ENCODE measurements around the gene TRRAP.

Gene TRRAP

DNA sequence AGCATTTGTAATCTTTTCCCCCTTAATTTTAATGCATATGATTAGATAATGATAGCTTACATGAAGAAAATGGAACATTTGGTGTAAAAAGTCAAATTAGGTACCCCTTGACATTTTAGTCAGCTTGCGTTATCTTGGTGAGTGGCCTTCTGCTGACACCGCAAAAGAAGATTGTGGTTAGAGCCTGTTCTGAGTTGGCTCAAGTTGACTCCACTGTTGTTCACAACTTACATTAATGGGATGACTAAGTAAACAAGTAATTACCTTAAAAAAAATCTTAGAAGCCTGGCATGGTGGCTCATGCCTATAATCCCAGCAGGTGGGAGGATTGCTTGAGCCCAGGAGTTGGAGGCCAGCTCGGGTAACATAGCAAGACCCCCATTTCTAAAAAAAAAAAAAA is 24.2 kb downstream of the TRRAP start:
- Histone ChIP-seq H2AFZ (no peak overlapping the region), H3K36me3 (ENCODE audit: control insufficient read depth, insufficient read depth, low read length) (no peaks in the 10 kb centered on the region), H3K9me3 (ENCODE audit: control insufficient read depth, low read length) (no peaks in the 10 kb centered on the region), H3K4me1 (peaks cover 3% of the 10 kb centered on the region), H3K79me2 (no peaks in the 10 kb centered on the region), H3K4me3 (ENCODE audit: low read depth, low read length) (no peak overlapping the region), H3K9ac (no peak overlapping the region), H3K27me3 (ENCODE audit: control insufficient read depth, insufficient read depth, low read length) (no peaks in the 10 kb centered on the region), H3K27ac (no peak overlapping the region), H3K4me2 (ENCODE audit: low read length) (no peak overlapping the region)
- TF ChIP-seq, protein P1, sequence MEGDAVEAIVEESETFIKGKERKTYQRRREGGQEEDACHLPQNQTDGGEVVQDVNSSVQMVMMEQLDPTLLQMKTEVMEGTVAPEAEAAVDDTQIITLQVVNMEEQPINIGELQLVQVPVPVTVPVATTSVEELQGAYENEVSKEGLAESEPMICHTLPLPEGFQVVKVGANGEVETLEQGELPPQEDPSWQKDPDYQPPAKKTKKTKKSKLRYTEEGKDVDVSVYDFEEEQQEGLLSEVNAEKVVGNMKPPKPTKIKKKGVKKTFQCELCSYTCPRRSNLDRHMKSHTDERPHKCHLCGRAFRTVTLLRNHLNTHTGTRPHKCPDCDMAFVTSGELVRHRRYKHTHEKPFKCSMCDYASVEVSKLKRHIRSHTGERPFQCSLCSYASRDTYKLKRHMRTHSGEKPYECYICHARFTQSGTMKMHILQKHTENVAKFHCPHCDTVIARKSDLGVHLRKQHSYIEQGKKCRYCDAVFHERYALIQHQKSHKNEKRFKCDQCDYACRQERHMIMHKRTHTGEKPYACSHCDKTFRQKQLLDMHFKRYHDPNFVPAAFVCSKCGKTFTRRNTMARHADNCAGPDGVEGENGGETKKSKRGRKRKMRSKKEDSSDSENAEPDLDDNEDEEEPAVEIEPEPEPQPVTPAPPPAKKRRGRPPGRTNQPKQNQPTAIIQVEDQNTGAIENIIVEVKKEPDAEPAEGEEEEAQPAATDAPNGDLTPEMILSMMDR (IDR thresholded peaks at IDR 0.05), result no peak

DNA sequence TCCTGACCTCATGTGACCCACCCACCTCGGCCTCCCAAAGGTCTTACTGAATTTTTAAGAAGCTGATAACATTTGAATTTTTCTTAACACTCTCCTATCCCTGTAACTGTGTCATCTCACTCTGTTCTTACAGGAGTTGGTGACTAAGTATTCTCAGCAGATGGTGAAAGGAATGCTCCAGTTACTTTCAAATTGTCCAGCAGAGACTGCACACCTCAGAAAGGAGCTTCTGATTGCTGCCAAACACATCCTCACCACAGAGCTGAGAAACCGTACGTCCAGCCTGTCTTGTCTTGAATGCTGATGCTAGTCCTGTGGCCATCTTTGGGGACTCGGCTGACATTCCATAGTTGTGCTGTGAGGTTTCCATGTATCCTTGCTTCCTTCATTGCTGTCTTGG is 24.9 kb downstream of the TRRAP start:
- Histone ChIP-seq H3K9me3 (ENCODE audit: control insufficient read depth, low read length) (no peaks in the 10 kb centered on the region), H3K27me3 (ENCODE audit: control insufficient read depth, insufficient read depth, low read length) (no peaks in the 10 kb centered on the region), H3K79me2 (no peaks in the 10 kb centered on the region), H2AFZ (no peak overlapping the region), H3K4me3 (ENCODE audit: low read depth, low read length) (no peak overlapping the region), H3K9ac (no peak overlapping the region), H3K36me3 (ENCODE audit: control insufficient read depth, insufficient read depth, low read length) (no peaks in the 10 kb centered on the region), H3K4me2 (ENCODE audit: low read length) (no peak overlapping the region), H3K27ac (no peak overlapping the region), H3K4me1 (peaks cover 3% of the 10 kb centered on the region)
- TF ChIP-seq, protein P1 (IDR thresholded peaks at IDR 0.05), result no peak

DNA sequence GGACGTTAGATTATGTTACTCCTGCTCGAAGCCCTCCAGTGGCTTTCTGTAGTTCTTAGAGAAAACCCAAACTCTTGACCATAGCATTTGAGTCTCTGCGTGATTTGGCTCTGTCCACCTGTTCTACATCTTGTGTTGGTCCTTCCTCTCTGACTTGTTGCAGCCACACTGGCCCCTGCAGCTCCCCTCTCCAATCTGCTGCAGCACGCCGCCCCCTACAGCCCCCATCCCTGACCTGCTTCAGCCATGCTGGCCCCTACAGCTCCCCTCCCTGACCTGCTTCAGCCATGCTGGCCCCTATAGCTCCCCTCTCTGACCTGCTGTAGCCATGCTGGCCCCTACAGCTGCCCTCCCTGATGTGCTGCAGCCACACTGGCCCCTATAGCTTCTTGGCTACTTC is 29.2 kb downstream of the TRRAP start:
- Histone ChIP-seq H2AFZ (no peak overlapping the region), H3K27ac (no peak overlapping the region), H3K27me3 (ENCODE audit: control insufficient read depth, insufficient read depth, low read length) (no peaks in the 10 kb centered on the region), H3K4me3 (ENCODE audit: low read depth, low read length) (no peak overlapping the region), H3K4me2 (ENCODE audit: low read length) (no peak overlapping the region), H3K9me3 (ENCODE audit: control insufficient read depth, low read length) (no peaks in the 10 kb centered on the region), H3K4me1 (peaks cover 3% of the 10 kb centered on the region), H3K9ac (no peak overlapping the region), H3K79me2 (peaks cover 3% of the 10 kb centered on the region), H3K36me3 (ENCODE audit: control insufficient read depth, insufficient read depth, low read length) (no peaks in the 10 kb centered on the region)
- TF ChIP-seq, protein P1 (IDR thresholded peaks at IDR 0.05), result no peak

DNA sequence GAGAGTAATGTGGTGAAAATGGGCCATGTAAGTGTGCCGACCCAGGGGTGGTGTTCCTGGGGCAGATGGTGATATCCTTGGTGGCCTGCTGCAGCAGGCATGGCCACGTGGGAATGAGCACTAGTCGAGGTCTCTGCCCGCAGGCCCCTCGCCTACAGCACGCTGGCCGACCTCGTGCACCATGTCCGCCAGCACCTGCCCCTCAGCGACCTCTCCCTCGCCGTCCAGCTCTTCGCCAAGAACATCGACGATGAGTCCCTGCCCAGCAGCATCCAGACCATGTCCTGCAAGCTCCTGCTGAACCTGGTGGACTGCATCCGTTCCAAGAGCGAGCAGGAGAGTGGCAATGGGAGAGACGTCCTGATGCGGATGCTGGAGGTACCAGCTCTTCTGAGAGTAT is 30.3 kb downstream of the TRRAP start:
- H3K4me3 ChIP-seq (ENCODE audit: low read depth, low read length), result no peak overlapping the region
- no peak overlapping the region for H3K9ac ChIP-seq
- H3K27me3 ChIP-seq (ENCODE audit: control insufficient read depth, insufficient read depth, low read length), result no peaks in the 10 kb centered on the region
- H3K79me2 ChIP-seq, result peaks cover 3% of the 10 kb centered on the region
- H3K27ac ChIP-seq, result no peak overlapping the region
- H2AFZ ChIP-seq, result no peak overlapping the region
- H3K9me3 ChIP-seq (ENCODE audit: control insufficient read depth, low read length), result no peaks in the 10 kb centered on the region
- H3K4me2 ChIP-seq (ENCODE audit: low read length), result no peak overlapping the region
- H3K4me1 ChIP-seq, result peaks cover 3% of the 10 kb centered on the region
- TF ChIP-seq, protein P1 (IDR thresholded peaks at IDR 0.05), result no peak
- H3K36me3 ChIP-seq (ENCODE audit: control insufficient read depth, insufficient read depth, low read length), result no peaks in the 10 kb centered on the region

DNA sequence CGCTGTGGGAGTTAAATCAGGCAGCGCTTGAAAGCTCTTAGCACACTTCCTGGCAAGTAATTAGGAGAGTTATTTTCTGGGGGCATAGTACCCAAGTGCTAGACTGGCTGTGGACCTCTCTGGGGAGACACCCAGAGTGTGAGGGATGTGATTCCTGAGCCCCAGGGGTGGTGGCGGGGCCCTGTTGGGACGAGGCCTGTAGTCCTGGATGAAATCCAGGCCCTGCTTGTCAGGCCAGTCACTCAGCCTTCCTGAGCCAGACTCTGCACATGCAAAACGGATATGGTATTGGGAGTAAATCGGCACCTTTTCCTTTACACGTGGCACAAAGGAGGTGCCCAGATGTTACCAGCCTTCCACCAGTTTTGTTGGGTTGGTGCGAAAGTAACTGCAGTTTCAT is 31.2 kb downstream of the TRRAP start:
- Histone ChIP-seq H3K4me1 (peaks cover 3% of the 10 kb centered on the region), H3K27me3 (ENCODE audit: control insufficient read depth, insufficient read depth, low read length) (no peaks in the 10 kb centered on the region), H2AFZ (no peak overlapping the region), H3K4me3 (ENCODE audit: low read depth, low read length) (no peak overlapping the region), H3K4me2 (ENCODE audit: low read length) (no peak overlapping the region), H3K9me3 (ENCODE audit: control insufficient read depth, low read length) (no peaks in the 10 kb centered on the region), H3K27ac (no peak overlapping the region), H3K79me2 (peaks cover 3% of the 10 kb centered on the region), H3K9ac (no peak overlapping the region), H3K36me3 (ENCODE audit: control insufficient read depth, insufficient read depth, low read length) (no peaks in the 10 kb centered on the region)
- TF ChIP-seq, protein P1 (IDR thresholded peaks at IDR 0.05), result no peak

Data from parathyroid adenoma (tissue), 2 donors.